A549 (cell line): ENCODE measurements around the gene ABHD3.

ENCODE experiments used
- BHLHE40 ChIP-seq: IDR thresholded peaks from 2 replicates; pipeline ENCODE4 v1.6.1; 2012; ENCODE audit warnings: low read depth, low read length, inconsistent platforms
- CTCF ChIP-seq: fragments of >200 bp; sonication (Bioruptor Twin); formaldehyde crosslinking; IDR thresholded peaks from 3 replicates; pipeline ENCODE4 v1.5.1; 2016
- ELK1 ChIP-seq: fragments of 150-350 bp; IDR thresholded peaks from 2 replicates; pipeline ENCODE4 v1.6.1; 2014; ENCODE audit warnings: low read depth, mild to moderate bottlenecking, low read length
- ESRRA ChIP-seq: fragments of 150-350 bp; IDR thresholded peaks from 2 replicates; pipeline ENCODE4 v1.6.1; 2014; ENCODE audit warnings: mild to moderate bottlenecking, low read length, borderline replicate concordance
- JUN ChIP-seq, 2 experiments: fragments of >200 bp; sonication (Bioruptor Twin); formaldehyde crosslinking; IDR thresholded peaks; 2 replicates in 1 of 2; 3 replicates in 1 of 2; pipeline ENCODE4 v1.6.1; 2016 to 2017
- MAFK ChIP-seq: fragments of 450-650 bp; IDR thresholded peaks from 2 replicates; pipeline ENCODE4 v1.6.1; 2014; ENCODE audit not compliant: partially characterized antibody
- POLR2A ChIP-seq: IDR thresholded peaks from 2 replicates; pipeline ENCODE4 v1.6.1; 2012; ENCODE audit warnings: mild to moderate bottlenecking, low read length
- REST ChIP-seq: fragments of 200-600 bp; sonication (generic); IDR thresholded peaks from 2 replicates; pipeline ENCODE4 v1.6.1; 2016; ENCODE audit warnings: antibody characterized with exemption, mild to moderate bottlenecking, moderate library complexity
- SMC3 ChIP-seq: fragments of >200 bp; sonication (Bioruptor Twin); formaldehyde crosslinking; IDR thresholded peaks from 3 replicates; pipeline ENCODE4 v1.6.1; 2018; ENCODE audit warnings: inconsistent platforms
- USF2 ChIP-seq: fragments of 450-650 bp; IDR thresholded peaks from 2 replicates; pipeline ENCODE4 v1.6.1; 2014; ENCODE audit warnings: antibody characterized with exemption

- TF ChIP-seq CTCF (no peak), USF2 (no peak), REST (no peak), ELK1 (no peak), BHLHE40 (no peak), JUN (IDR thresholded peaks at IDR 0.05) (no peak), POLR2A (no peak), MAFK (no peak), ESRRA (no peak), SMC3 (no peak)
Observed at GRCh38 chr18:21686282-21687105, 18.1 kb downstream of the ABHD3 start.
